Neural progenitor cell (in vitro differentiated cells): ENCODE results near the gene AMBN.

Source experiments
- EZH2 ChIP-seq: fragments of 200-600 bp; sonication (generic); IDR thresholded peaks from 2 replicates; pipeline ENCODE4 v1.6.1; 2017; ENCODE audit warnings: antibody characterized with exemption, mild to moderate bottlenecking, moderate library complexity
- EZH2phosphoT487 ChIP-seq: fragments of 200-600 bp; sonication (generic); IDR thresholded peaks from 2 replicates; pipeline ENCODE4 v1.6.1; 2017; ENCODE audit warnings: antibody characterized with exemption
- TF ChIP-seq, protein P1 (sequence below): fragments of 200-600 bp; sonication (generic); IDR thresholded peaks from 2 replicates; pipeline ENCODE4 v1.5.1; 2017; ENCODE audit warnings: antibody characterized with exemption, mild to moderate bottlenecking

DNA sequence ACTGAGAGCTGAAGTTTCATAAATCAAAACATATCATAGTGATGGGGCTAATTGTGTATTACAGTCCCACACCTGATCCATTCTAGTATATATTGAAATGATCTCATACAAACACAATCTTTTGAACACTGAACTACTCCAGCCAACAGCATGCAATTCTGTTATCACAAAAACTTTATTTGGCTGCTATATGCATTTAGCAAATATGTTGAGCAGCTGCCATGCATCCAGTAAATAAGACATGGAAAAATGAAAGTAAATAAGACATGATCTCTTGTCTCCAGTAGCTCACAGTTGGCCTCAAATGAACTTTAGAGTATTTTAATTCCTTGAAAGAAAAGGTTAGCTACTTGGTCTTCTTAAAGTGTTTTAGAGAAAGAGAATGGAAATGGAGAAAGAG is 2.1 kb downstream of the AMBN start:
- TF ChIP-seq, protein P1, sequence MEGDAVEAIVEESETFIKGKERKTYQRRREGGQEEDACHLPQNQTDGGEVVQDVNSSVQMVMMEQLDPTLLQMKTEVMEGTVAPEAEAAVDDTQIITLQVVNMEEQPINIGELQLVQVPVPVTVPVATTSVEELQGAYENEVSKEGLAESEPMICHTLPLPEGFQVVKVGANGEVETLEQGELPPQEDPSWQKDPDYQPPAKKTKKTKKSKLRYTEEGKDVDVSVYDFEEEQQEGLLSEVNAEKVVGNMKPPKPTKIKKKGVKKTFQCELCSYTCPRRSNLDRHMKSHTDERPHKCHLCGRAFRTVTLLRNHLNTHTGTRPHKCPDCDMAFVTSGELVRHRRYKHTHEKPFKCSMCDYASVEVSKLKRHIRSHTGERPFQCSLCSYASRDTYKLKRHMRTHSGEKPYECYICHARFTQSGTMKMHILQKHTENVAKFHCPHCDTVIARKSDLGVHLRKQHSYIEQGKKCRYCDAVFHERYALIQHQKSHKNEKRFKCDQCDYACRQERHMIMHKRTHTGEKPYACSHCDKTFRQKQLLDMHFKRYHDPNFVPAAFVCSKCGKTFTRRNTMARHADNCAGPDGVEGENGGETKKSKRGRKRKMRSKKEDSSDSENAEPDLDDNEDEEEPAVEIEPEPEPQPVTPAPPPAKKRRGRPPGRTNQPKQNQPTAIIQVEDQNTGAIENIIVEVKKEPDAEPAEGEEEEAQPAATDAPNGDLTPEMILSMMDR, result no peak
- TF ChIP-seq EZH2 (no peak), EZH2phosphoT487 (no peak)
